ENCODE results near the gene PTPN14.
"Not testable (repeated sequence)": the region's sequence is repeated elsewhere in the genome, so short reads cannot be mapped to it uniquely, and the experiment has no call there.

Gene PTPN14

GRCh38 chr1:214397497-214397896 lies 153.9 kb downstream of the PTPN14 start:
- DNase-seq (ENCODE audit: low read depth in 2 of 2) = no peak

GRCh38 chr1:214396330-214396729 lies 155.1 kb downstream of the PTPN14 start:
- DNase-seq (ENCODE audit: low read depth in 2 of 2) = no peak

GRCh38 chr1:214394569-214394968 lies 156.8 kb downstream of the PTPN14 start:
- not testable (repeated sequence) for DNase-seq (ENCODE audit: low read depth in 2 of 2)

- DNase-seq (ENCODE audit: low read depth in 2 of 2) = no peak
Observed at GRCh38 chr1:214393086-214393485, 158.3 kb downstream of the PTPN14 start.

GRCh38 chr1:214391873-214392645 lies 159.3 kb downstream of the PTPN14 start:
- DNase-seq (ENCODE audit: low read depth in 2 of 2) = no peak

- no peak for DNase-seq (ENCODE audit: low read depth in 2 of 2)
Observed at GRCh38 chr1:214389734-214390133, 161.7 kb downstream of the PTPN14 start.

- DNase-seq (ENCODE audit: low read depth in 2 of 2) = no peak
Observed at GRCh38 chr1:214386747-214387146, 164.7 kb downstream of the PTPN14 start.

GRCh38 chr1:214386333-214386732 lies 165.1 kb downstream of the PTPN14 start:
- DNase-seq (ENCODE audit: low read depth in 2 of 2) = no peak

GRCh38 chr1:214385428-214385827 lies 166.0 kb downstream of the PTPN14 start:
- no peak for DNase-seq (ENCODE audit: low read depth in 2 of 2)

GRCh38 chr1:214384373-214385079 lies 166.9 kb downstream of the PTPN14 start:
- DNase-seq (ENCODE audit: low read depth in 2 of 2) = no peak

GRCh38 chr1:214383381-214384372 lies 167.7 kb downstream of the PTPN14 start:
- no peak for DNase-seq (ENCODE audit: low read depth in 2 of 2)

GRCh38 chr1:214380986-214381695 lies 170.3 kb downstream of the PTPN14 start:
- DNase-seq (ENCODE audit: low read depth in 2 of 2) = no peak

GRCh38 chr1:214380396-214380795 lies 171.0 kb downstream of the PTPN14 start:
- DNase-seq (ENCODE audit: low read depth in 2 of 2) = no peak

- no peak for DNase-seq (ENCODE audit: low read depth in 2 of 2)
Observed at GRCh38 chr1:214379236-214379970, 172.0 kb downstream of the PTPN14 start.

- no peak for DNase-seq (ENCODE audit: low read depth in 2 of 2)
Observed at GRCh38 chr1:214378492-214378891, 172.9 kb downstream of the PTPN14 start.

- DNase-seq (ENCODE audit: low read depth in 2 of 2) = no peak
Observed at GRCh38 chr1:214377886-214378285, 173.5 kb downstream of the PTPN14 start.

GRCh38 chr1:214377485-214377884 lies 173.9 kb downstream of the PTPN14 start:
- DNase-seq (ENCODE audit: low read depth in 2 of 2) = no peak

- no peak for DNase-seq (ENCODE audit: low read depth in 2 of 2)
Observed at GRCh38 chr1:214372092-214372491, 179.3 kb downstream of the PTPN14 start.

GRCh38 chr1:214370615-214371014 lies 180.8 kb downstream of the PTPN14 start:
- no peak for DNase-seq (ENCODE audit: low read depth in 2 of 2)

- no peak for DNase-seq (ENCODE audit: low read depth in 2 of 2)
Observed at GRCh38 chr1:214369364-214369763, 182.0 kb downstream of the PTPN14 start.

GRCh38 chr1:214367841-214368240 lies 183.6 kb downstream of the PTPN14 start:
- no peak for DNase-seq (ENCODE audit: low read depth in 2 of 2)

Data from stimulated activated CD8-positive, alpha-beta memory T cell treated with anti-CD3 and anti-CD28 coated beads, Interleukin-2, amount 100 ng/mL, for 1 hour (primary cell).